Uterus (tissue), 4 donors: ENCODE data around the gene DLG4. TPM values are rescaled to one million over a fixed set of nuclear protein-coding genes. Genes with fewer than 3 reads are reported as not detected.

Experiments used
- DNase-seq, 2 donors: peaks; one replicate each; pipeline ENCODE4 v3.0.0-alpha.2; 2019 to 2020
- H3K27ac ChIP-seq, 2 donors: fragments of 200-600 bp; sonication (generic); 1 replicate in 1 of 2; 2 replicates in 1 of 2; pipeline ENCODE4 v1.5.1; 2016 to 2018
- H3K27me3 ChIP-seq, 2 donors: fragments of 200-600 bp; sonication (generic); one replicate each; pipeline ENCODE4 v1.5.1; 2018 to 2019; ENCODE audit warnings: control low read depth in 1 of 2
- H3K36me3 ChIP-seq, 2 donors: fragments of 200-600 bp; sonication (generic); one replicate each; pipeline ENCODE4 v1.5.1; 2019; ENCODE audit warnings: control low read depth in 1 of 2
- H3K4me1 ChIP-seq, 2 donors: fragments of 200-600 bp; sonication (generic); one replicate each; pipeline ENCODE4 v1.5.1; 2018 to 2019; ENCODE audit warnings: control low read depth in 1 of 2
- H3K4me3 ChIP-seq, 2 donors: fragments of 200-600 bp; sonication (generic); 1 replicate in 1 of 2; 2 replicates in 1 of 2; pipeline ENCODE4 v1.5.1; 2018 to 2019; ENCODE audit warnings: mild to moderate bottlenecking in 1 of 2
- H3K9me3 ChIP-seq, 2 donors: fragments of 200-600 bp; sonication (generic); one replicate each; pipeline ENCODE4 v1.5.1; 2019; ENCODE audit warnings: control low read depth in 1 of 2
- POLR2A ChIP-seq, 2 donors: fragments of 450-650 bp; IDR thresholded peaks; one replicate each; pipeline ENCODE4 v1.6.1; 2016; ENCODE audit warnings: antibody characterized with exemption in 2 of 2, mild to moderate bottlenecking in 1 of 2, moderate library complexity in 1 of 2
- intact Hi-C: fragments of 100-400 bp; cut with DNase I; formaldehyde crosslinking; loops from one replicate; pipeline ENCODE4 v1.15.1; 2023; ENCODE audit warnings: low total_unique reads
- total RNA-seq, 4 donors: library from RNA; depleted of rRNA in 3 of 4; stranded (reverse); fragments of >200 nt in 3 of 4; gene quantifications; one replicate each; pipeline versions ENCODE4 v1.1.0 to v1.2.4, GENCODE V29; 2014 to 2023
- TF ChIP-seq, protein P1 (sequence below), 4 experiments: fragments of 200-600 bp in 2 of 4; fragments of 450-650 bp in 2 of 4; sonication (generic) in 2 of 4; IDR thresholded peaks; one replicate each; pipeline ENCODE4 v1.5.1; 2016 to 2019; ENCODE audit warnings: antibody characterized with exemption in 4 of 4, mild to moderate bottlenecking in 2 of 4, moderate library complexity in 1 of 4
- donor health status: DM: yes; HTN: yes; CAD: no.

The DLG4 gene
- total RNA-seq, 4 donors from 2014 or later: 22.8 to 64.0 (median 48.4) TPM

DNA sequence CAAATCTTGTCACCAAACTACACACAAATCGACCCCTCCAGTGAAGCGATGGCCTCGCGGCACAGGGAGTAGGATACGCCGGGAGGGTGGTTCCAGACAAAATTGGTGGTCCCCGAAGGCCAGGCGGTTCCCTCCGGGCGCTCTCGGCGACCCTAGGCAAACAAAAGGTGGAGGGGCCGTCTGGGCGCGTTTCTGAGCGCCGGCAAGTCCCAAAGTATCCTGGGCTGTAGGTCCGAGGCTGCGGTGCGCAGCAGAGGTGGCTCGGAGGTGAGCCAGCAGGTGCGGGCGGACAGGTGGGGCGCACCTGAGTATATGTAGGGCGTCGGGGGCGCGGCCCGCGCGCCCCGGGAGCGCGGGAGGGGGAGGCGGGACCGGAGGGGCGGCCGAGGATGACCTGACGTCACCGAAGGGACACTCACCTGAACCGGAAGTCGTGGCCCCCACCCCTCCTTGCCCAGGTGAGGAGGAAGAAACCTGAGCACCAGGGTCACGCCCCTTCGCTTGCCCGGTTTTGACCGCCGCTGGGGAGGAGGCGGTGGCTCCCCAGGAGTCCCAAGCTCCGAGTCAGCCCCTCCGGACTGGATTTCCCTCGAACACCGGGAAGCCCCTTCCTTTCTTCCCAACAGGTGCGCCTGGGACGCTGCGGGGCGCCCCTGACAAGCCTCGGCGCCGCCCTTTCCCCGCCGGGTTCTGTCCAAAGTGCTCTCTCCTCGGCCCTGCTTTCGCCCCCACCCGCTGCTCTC lies 42.7 kb upstream of the DLG4 start, which contains the start of gene CLDN7:
TSS of gene CLDN7 (minus strand) at position 287 of the 743 bp plus-strand sequence. CDS start 435 bp downstream, outside the sequence.
- H3K27me3 ChIP-seq: peaks cover 21 to 27% of the 10 kb centered on the region in 2 donors
- DNase-seq: no peak
- intact Hi-C loops: no loop called here

DNA sequence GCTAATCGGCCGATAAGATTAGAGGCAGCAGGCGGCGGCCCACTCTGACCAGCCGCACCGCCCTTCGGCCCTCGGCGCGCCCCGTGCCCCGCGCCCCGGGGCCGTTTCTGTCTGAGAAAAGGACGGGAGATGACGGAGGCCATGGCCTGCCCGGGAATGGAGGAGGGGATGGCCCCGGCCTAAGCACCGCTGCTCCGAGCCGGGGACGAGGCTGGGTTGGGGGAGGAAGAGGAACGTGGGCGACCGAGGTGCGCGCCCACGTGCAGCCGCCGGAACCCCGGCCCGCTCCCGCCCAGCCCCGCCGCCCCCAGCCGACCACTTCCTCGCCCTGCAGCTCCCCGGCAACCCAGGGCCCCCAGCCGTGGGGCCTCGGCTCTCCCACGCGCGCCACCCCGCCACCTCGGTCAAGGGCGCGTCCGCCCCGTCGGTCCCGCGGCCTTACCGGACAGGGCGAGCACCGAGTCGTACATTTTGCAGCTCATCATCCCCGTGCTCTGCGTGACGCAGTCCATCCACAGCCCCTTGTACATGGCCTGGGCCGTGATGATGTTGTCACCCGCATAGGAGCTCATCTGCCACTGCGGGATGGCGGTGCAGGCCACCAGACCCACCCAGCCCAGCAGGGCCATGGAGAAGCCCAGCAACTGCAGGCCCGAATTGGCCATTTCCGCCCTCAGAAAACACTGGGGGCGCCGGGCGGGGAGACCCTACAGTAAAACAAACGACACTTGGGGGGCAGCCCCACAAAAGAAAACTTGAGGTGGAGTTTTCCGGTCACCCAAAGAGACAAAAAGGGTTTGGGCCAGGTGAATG lies 41.9 kb upstream of the DLG4 start:
- H3K27ac ChIP-seq: no peak overlapping the region
- DNase-seq: no peak
- no peaks in the 10 kb centered on the region for H3K4me1 ChIP-seq
- peak overlapping the region; percentile 2 to 7 for H3K4me3 ChIP-seq
- intact Hi-C loops: no loop called here
- H3K9me3 ChIP-seq: no peaks in the 10 kb centered on the region
- TF ChIP-seq, protein P1, sequence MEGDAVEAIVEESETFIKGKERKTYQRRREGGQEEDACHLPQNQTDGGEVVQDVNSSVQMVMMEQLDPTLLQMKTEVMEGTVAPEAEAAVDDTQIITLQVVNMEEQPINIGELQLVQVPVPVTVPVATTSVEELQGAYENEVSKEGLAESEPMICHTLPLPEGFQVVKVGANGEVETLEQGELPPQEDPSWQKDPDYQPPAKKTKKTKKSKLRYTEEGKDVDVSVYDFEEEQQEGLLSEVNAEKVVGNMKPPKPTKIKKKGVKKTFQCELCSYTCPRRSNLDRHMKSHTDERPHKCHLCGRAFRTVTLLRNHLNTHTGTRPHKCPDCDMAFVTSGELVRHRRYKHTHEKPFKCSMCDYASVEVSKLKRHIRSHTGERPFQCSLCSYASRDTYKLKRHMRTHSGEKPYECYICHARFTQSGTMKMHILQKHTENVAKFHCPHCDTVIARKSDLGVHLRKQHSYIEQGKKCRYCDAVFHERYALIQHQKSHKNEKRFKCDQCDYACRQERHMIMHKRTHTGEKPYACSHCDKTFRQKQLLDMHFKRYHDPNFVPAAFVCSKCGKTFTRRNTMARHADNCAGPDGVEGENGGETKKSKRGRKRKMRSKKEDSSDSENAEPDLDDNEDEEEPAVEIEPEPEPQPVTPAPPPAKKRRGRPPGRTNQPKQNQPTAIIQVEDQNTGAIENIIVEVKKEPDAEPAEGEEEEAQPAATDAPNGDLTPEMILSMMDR (IDR thresholded peaks at IDR 0.05): no peak
- TF ChIP-seq POLR2A (IDR thresholded peaks at IDR 0.05): no peak
- H3K36me3 ChIP-seq: no peaks in the 10 kb centered on the region
- peaks cover 21 to 27% of the 10 kb centered on the region in 2 donors for H3K27me3 ChIP-seq

More for the DNA sequence above, 42.7 kb upstream of the DLG4 start, which contains the start of gene CLDN7:
- Histone ChIP-seq H3K4me3 (peak within 1 kb of the TSS; percentile 2 to 7), H3K4me1 (no peaks in the 10 kb centered on the region), H3K9me3 (no peaks in the 10 kb centered on the region), H3K27ac (no peak within 1 kb of the TSS), H3K36me3 (no peaks in the 10 kb centered on the region)
- TF ChIP-seq, protein P1 (IDR thresholded peaks at IDR 0.05): no peak
- TF ChIP-seq POLR2A (IDR thresholded peaks at IDR 0.05): peak in 1 of 2 donors; percentile 50

DNA sequence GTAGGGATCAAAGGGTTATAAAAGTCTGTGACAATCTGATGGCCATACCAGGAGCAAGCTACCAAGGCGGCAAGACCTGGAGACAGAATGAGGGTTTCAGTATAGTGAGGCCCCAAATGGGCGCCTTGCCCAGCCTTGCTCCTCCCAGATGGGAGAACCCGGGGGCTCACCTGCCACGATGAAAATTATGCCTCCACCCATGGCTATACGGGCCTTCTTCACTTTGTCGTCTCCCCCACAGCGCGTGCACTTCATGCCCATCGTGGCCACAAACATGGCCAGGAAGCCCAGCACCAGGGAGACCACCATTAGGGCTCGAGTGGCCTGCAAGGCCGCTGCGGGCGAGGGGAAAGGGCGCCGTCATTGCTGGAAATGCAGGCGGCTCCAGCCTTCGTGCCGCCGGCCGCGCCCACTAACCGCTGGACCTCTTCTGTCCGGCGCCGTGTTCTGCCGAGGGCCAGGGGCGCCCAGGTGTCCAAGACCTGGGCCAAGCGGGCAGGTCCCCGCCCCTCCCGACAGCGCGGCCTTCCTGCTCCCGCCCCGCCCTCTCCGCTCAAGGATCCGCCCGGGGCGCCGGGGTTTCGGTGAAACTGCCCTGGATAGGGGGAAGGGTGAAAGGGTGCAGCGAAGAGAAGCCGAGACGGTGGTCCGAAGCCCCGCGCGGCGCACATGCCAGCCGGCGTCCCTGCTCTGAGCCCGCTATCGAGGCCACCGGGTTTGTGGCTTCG lies 41.2 kb upstream of the DLG4 start:
- H3K27me3 ChIP-seq: peaks cover 21 to 27% of the 10 kb centered on the region in 2 donors
- intact Hi-C loops: no loop called here
- DNase-seq: no peak
- TF ChIP-seq POLR2A (IDR thresholded peaks at IDR 0.05): no peak
- TF ChIP-seq, protein P1 (IDR thresholded peaks at IDR 0.05): no peak
- no peaks in the 10 kb centered on the region for H3K9me3 ChIP-seq
- H3K27ac ChIP-seq: no peak overlapping the region
- H3K4me1 ChIP-seq: no peaks in the 10 kb centered on the region
- no peaks in the 10 kb centered on the region for H3K36me3 ChIP-seq
- peak overlapping the region; percentile 2 to 7 for H3K4me3 ChIP-seq

DNA sequence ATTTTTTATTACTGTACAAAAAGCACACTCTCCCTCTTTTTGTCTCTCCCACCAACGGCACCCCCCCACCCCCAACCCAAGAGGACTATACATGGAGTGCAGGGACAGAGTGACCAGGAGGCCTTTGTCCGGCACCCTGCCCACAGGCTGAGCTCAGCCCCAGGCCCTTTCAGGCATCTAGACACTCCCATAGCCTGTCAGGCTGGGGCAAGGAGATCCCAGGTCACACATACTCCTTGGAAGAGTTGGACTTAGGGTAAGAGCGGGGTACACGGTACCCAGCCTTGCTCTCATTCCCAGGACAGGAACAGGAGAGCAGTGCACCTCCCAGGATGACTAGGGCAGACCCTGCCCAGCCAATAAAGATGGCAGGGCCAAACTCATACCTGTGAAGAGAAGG lies 40.5 kb upstream of the DLG4 start:
- Histone ChIP-seq H3K9me3 (no peaks in the 10 kb centered on the region), H3K27ac (no peak overlapping the region), H3K36me3 (no peaks in the 10 kb centered on the region), H3K4me1 (no peaks in the 10 kb centered on the region), H3K27me3 (peaks cover 21 to 27% of the 10 kb centered on the region in 2 donors), H3K4me3 (no peak overlapping the region)
- no peak for TF ChIP-seq POLR2A (IDR thresholded peaks at IDR 0.05)
- TF ChIP-seq, protein P1 (IDR thresholded peaks at IDR 0.05): no peak
- intact Hi-C loops: no loop called here
- DNase-seq: no peak
